ENCODE results near the gene LCN1. TPM values are rescaled to one million over a fixed set of nuclear protein-coding genes. Genes with fewer than 3 reads are reported as not detected.

The LCN1 gene
- total and polyA plus RNA-seq, 2 experiments from 2014 or later: 0.27 TPM; not detected in 1

- Histone ChIP-seq H4K20me1 (replicated peaks; ENCODE audit: insufficient read depth) (no peaks in the 10 kb centered on the region), H3K4me2 (no peak overlapping the region), H3F3A (replicated peaks; ENCODE audit: low read depth) (no peaks in the 10 kb centered on the region), H3K36me3 (ENCODE audit: insufficient read depth) (no peaks in the 10 kb centered on the region), H3K4me1 (ENCODE audit: insufficient read depth) (no peaks in the 10 kb centered on the region; the same call in 1 of the 2 replicates), H3K79me2 (replicated peaks; ENCODE audit: insufficient read depth) (no peaks in the 10 kb centered on the region), H3K27ac (ENCODE audit: low read depth) (no peak overlapping the region), H3K4me3 (no peak overlapping the region), H2AFZ (no peak overlapping the region), H3K27me3 (ENCODE audit: insufficient read depth) (no peaks in the 10 kb centered on the region), H3K9me2 (ENCODE audit: insufficient read depth) (no peaks in the 10 kb centered on the region)
- Mint-ChIP-seq H3K4me1 (peaks cover 9% of the 10 kb centered on the region; the same call in 2 of the 3 replicates), H3K36me3 (ENCODE audit: low read depth) (no peaks in the 10 kb centered on the region), H3K9me3 (no peaks in the 10 kb centered on the region), H3K27ac (no peak overlapping the region), H3K4me3 (no peak overlapping the region), H3K27me3 (ENCODE audit: insufficient read depth, low read depth, poor library complexity) (peaks cover 4% of the 10 kb centered on the region)
- ATAC-seq (no peak), DNase-seq (ENCODE audit: low spot score) (no peak)
- TF ChIP-seq STAT1 (IDR thresholded peaks at IDR 0.05; ENCODE audit: unreplicated experiment) (no peak), CREB1 (CRISPR knock-in tag; IDR thresholded peaks at IDR 0.05; ENCODE audit: low read depth) (no peak)
These were observed 8.9 kb downstream of the LCN1 start for GRCh38 chr9:135530146-135530545.

GRCh38 chr9:135531096-135531495, 9.9 kb downstream of the LCN1 start:
- Histone ChIP-seq H3K27me3 (ENCODE audit: insufficient read depth) (no peaks in the 10 kb centered on the region), H3K4me2 (no peak overlapping the region), H3K4me3 (no peak overlapping the region), H3K36me3 (ENCODE audit: insufficient read depth) (no peaks in the 10 kb centered on the region), H3K4me1 (ENCODE audit: insufficient read depth) (no peaks in the 10 kb centered on the region; the same call in 1 of the 2 replicates), H3K9me2 (ENCODE audit: insufficient read depth) (no peaks in the 10 kb centered on the region), H3K27ac (ENCODE audit: low read depth) (no peak overlapping the region), H4K20me1 (replicated peaks; ENCODE audit: insufficient read depth) (no peaks in the 10 kb centered on the region), H3F3A (replicated peaks; ENCODE audit: low read depth) (no peaks in the 10 kb centered on the region), H2AFZ (no peak overlapping the region), H3K79me2 (replicated peaks; ENCODE audit: insufficient read depth) (no peaks in the 10 kb centered on the region)
- TF ChIP-seq REST (IDR thresholded peaks at IDR 0.05; ENCODE audit: unreplicated experiment) (no peak), EZH2phosphoT487 (IDR thresholded peaks at IDR 0.05; ENCODE audit: unreplicated experiment) (no peak)
- peaks cover 5% of the 10 kb centered on the region for H3K27me3 Mint-ChIP-seq (ENCODE audit: insufficient read depth, low read depth, poor library complexity)
- H3K4me1 Mint-ChIP-seq: peaks cover 9% of the 10 kb centered on the region; the same call in 2 of the 3 replicates
- no peak overlapping the region for H3K4me3 Mint-ChIP-seq
- H3K9me3 Mint-ChIP-seq: no peaks in the 10 kb centered on the region
- no peak for ATAC-seq
- H3K36me3 Mint-ChIP-seq (ENCODE audit: low read depth): no peaks in the 10 kb centered on the region
- H3K27ac Mint-ChIP-seq: no peak overlapping the region
- DNase-seq (ENCODE audit: low spot score): no peak

- no peak overlapping the region for H3K4me3 ChIP-seq
- no peaks in the 10 kb centered on the region for H3F3A ChIP-seq (replicated peaks; ENCODE audit: low read depth)
- H3K9me2 ChIP-seq (ENCODE audit: insufficient read depth): no peaks in the 10 kb centered on the region
- H3K27me3 ChIP-seq (ENCODE audit: insufficient read depth): no peaks in the 10 kb centered on the region
- ATAC-seq (no peak), DNase-seq (ENCODE audit: low spot score) (no peak)
- Mint-ChIP-seq H3K36me3 (ENCODE audit: low read depth) (no peaks in the 10 kb centered on the region), H3K27ac (no peak overlapping the region), H3K9me3 (peaks cover 3% of the 10 kb centered on the region; the same call in 1 of the 3 replicates), H3K27me3 (ENCODE audit: insufficient read depth, low read depth, poor library complexity) (peaks cover 4% of the 10 kb centered on the region), H3K4me1 (peaks cover 9% of the 10 kb centered on the region; the same call in 2 of the 3 replicates), H3K4me3 (no peak overlapping the region)
- H3K4me2 ChIP-seq: no peak overlapping the region
- H4K20me1 ChIP-seq (replicated peaks; ENCODE audit: insufficient read depth): no peaks in the 10 kb centered on the region
- H3K27ac ChIP-seq (ENCODE audit: low read depth): no peak overlapping the region
- no peaks in the 10 kb centered on the region for H3K79me2 ChIP-seq (replicated peaks; ENCODE audit: insufficient read depth)
- TF ChIP-seq CREB1 (CRISPR knock-in tag; IDR thresholded peaks at IDR 0.05; ENCODE audit: low read depth) (no peak), STAT1 (IDR thresholded peaks at IDR 0.05; ENCODE audit: unreplicated experiment) (no peak), ZNF114 (CRISPR knock-in tag; IDR thresholded peaks at IDR 0.05) (no peak), ZNF462 (CRISPR knock-in tag; IDR thresholded peaks at IDR 0.05) (no peak), EZH2phosphoT487 (IDR thresholded peaks at IDR 0.05; ENCODE audit: unreplicated experiment) (no peak), ZNF331 (CRISPR knock-in tag; IDR thresholded peaks at IDR 0.05; ENCODE audit: low read depth) (no peak)
- no peaks in the 10 kb centered on the region for H3K36me3 ChIP-seq (ENCODE audit: insufficient read depth)
- H2AFZ ChIP-seq: no peak overlapping the region
- H3K4me1 ChIP-seq (ENCODE audit: insufficient read depth): no peaks in the 10 kb centered on the region
These were observed 11.9 kb downstream of the LCN1 start for GRCh38 chr9:135533113-135533512.

All from GM23338 (cell line).